ENCODE data around the gene PIGP. TPM values are rescaled to one million over a fixed set of nuclear protein-coding genes. Genes with fewer than 3 reads are reported as not detected.

The PIGP gene
- total and polyA plus RNA-seq, 2 of the 8 experiments (the other 6 are each of a cell fraction or from before 2014, with no cell fraction given): 11.3 to 18.0 TPM

GRCh38 chr21:37075214-37075770 is 2.4 kb upstream of the PIGP start:
- Histone ChIP-seq H3K9me3 (ENCODE audit: insufficient read depth in 2 of 2, low read depth in 1 of 2, low read length in 1 of 2) (no peaks in the 10 kb centered on the region; a peak in 1 of 4 replicates), H3K79me2 (ENCODE audit: control insufficient read depth in 1 of 2, insufficient read depth in 2 of 2, low read length in 2 of 2) (peaks cover 0 to 42% of the 10 kb centered on the region in 2 experiments; a peak in 2 of 4 replicates), H3K4ac (replicated peaks; ENCODE audit: insufficient read length, low read depth, low read length) (no peak overlapping the region), H3K79me1 (ENCODE audit: low read depth, low read length) (peaks cover 5% of the 10 kb centered on the region; the same call in 1 of the 2 replicates), H3K36me3 (ENCODE audit: control insufficient read depth in 2 of 4, insufficient read depth in 4 of 4, low read length in 3 of 4) (no peaks in the 10 kb centered on the region), H2AFZ (ENCODE audit: low read length) (no peak overlapping the region), H2BK20ac (ENCODE audit: low read length) (no peak overlapping the region), H3K56ac (replicated peaks; ENCODE audit: insufficient read length, low read depth, low read length) (no peak overlapping the region), H3K23me2 (ENCODE audit: low read depth, low read length) (peaks cover 12% of the 10 kb centered on the region), H3K18ac (ENCODE audit: extremely low read depth, low read length) (no peak overlapping the region), H2BK120ac (replicated peaks; ENCODE audit: low read depth, low read length) (no peak overlapping the region), H2BK5ac (ENCODE audit: low read depth, low read length) (no peak overlapping the region), H4K8ac (ENCODE audit: extremely low read depth, insufficient read depth, low read length) (no peak overlapping the region), H2BK15ac (ENCODE audit: low read length) (no peak overlapping the region), H3K4me1 (replicated peaks in 1 of 4; ENCODE audit: control insufficient read depth in 3 of 4, insufficient read depth in 4 of 4, low read length in 3 of 4) (peaks cover 3 to 11% (median 8%) of the 10 kb centered on the region in 4 experiments), H3K4me3 (ENCODE audit: extremely low read depth in 1 of 4, insufficient read depth in 2 of 4, low read depth in 3 of 4, low read length in 4 of 4) (no peak overlapping the region), H2BK12ac (ENCODE audit: low read depth, low read length) (no peak overlapping the region), H4K20me1 (replicated peaks in 1 of 2; ENCODE audit: control insufficient read depth in 1 of 2, insufficient read depth in 2 of 2, low read length in 2 of 2) (peaks cover 3 to 7% of the 10 kb centered on the region in 2 experiments), H3K23ac (ENCODE audit: insufficient read length) (no peak overlapping the region), H2AK5ac (ENCODE audit: low read depth, low read length) (no peak overlapping the region), H3K27me3 (replicated peaks in 1 of 4; ENCODE audit: control insufficient read depth in 3 of 4, extremely low read depth in 1 of 4, insufficient read depth in 3 of 4, low read length in 3 of 4) (peaks cover 3 to 22% (median 17%) of the 10 kb centered on the region in 4 experiments; a peak in 6 of 7 replicates), H4K91ac (replicated peaks; ENCODE audit: insufficient read length, low read length) (no peak overlapping the region), H3K27ac (ENCODE audit: low read depth, low read length) (no peak overlapping the region), H4K5ac (ENCODE audit: insufficient read length, low read depth, low read length) (no peak overlapping the region), H3K4me2 (ENCODE audit: insufficient read depth in 1 of 2, low read depth in 2 of 2, low read length in 2 of 2) (no peak overlapping the region), H3K9ac (replicated peaks in 1 of 4; ENCODE audit: extremely low read depth in 1 of 4, low read depth in 3 of 4, low read length in 3 of 4) (no peak overlapping the region), H3K14ac (ENCODE audit: insufficient read length) (no peak overlapping the region)
- FAIRE-seq (no peak), DNase-seq (ENCODE audit: low read depth in 1 of 2, low spot score in 2 of 2) (no peak)
- POLR2A ChIA-PET (ENCODE audit: partially characterized antibody): interaction anchor here (1.4 kb wide), 1 partner anchor 85 kb away, joined by 3 read pairs; no protein-coding TSS in a partner anchor
- CTCF ChIA-PET (ENCODE audit: partially characterized antibody): no interaction called here
- WGBS, 2 experiments (ENCODE audit: extremely low coverage in 1 of 2, insufficient coverage in 1 of 2, insufficient read length in 1 of 2, insufficient replicate concordance in 2 of 2, low coverage in 1 of 2, low lambda C conversion rate in 2 of 2, missing lambda C conversion rate in 1 of 2): 89% methylated on average over 4 of the region's 4 CpGs; no CpG with 5 or more reads in 1 of the 2 experiments
- no peak for TF ChIP-seq SP4 (IDR thresholded peaks at IDR 0.05; ENCODE audit: low read length)
- no peak for TF ChIP-seq GABPA (IDR thresholded peaks at IDR 0.05; ENCODE audit: borderline replicate concordance, insufficient read depth, low read length)
- no peak for TF ChIP-seq CBX8 (IDR thresholded peaks at IDR 0.05; ENCODE audit: borderline replicate concordance, low read depth, low read length)
- no peak for TF ChIP-seq SUZ12 (IDR thresholded peaks at IDR 0.05; ENCODE audit: low read length)
- no peak for TF ChIP-seq MAFK (IDR thresholded peaks at IDR 0.05; ENCODE audit: low read depth, low read length)
- no peak for TF ChIP-seq NRF1 (IDR thresholded peaks at IDR 0.05; ENCODE audit: low read depth, low read length)
- no peak for TF ChIP-seq ZNF274 (IDR thresholded peaks at IDR 0.05; ENCODE audit: borderline replicate concordance, extremely low read depth, low read length)
- no peak for TF ChIP-seq FOSL1 (IDR thresholded peaks at IDR 0.05; ENCODE audit: insufficient read depth, low read depth, low read length)
- no peak for TF ChIP-seq KDM4A (IDR thresholded peaks at IDR 0.05; ENCODE audit: low read depth, low read length, severe bottlenecking)
- TF ChIP-seq MAX (IDR thresholded peaks at IDR 0.05): no peak

Data from H1 (cell line).